Fibroblast of peridontal ligament (primary cell): ENCODE data around the gene GTF2F2.

Source experiments
- DNase-seq: peaks from one replicate; pipeline ENCODE4 v3.0.0-alpha.2; 2010; ENCODE audit errors: extremely low read depth

Gene GTF2F2

GRCh38 chr13:45119991-45120864 is at the start of gene GTF2F2:
Gene GTF2F2 (plus strand): TSS chr13:45120510. CDS start chr13:45120656, 146 bp downstream.
- peak; percentile 92 for DNase-seq

DNA sequence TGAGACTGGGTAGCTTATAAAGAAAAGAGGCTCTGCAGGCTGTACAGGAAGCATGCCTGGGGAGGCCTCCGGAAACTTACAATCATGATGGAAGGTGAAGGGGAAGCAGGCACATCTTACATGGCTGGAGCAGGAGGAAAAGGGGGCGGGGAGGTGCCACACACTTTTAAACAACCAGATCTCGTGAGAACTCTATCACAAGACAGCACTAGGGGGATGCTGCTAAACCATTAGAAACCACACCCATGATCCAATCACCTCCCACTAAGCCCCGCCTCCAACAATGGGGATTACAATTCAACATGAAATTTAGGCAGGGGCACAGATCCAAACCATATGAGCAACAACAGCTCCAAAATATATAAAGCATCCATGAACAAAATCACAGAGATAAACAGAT is 46.5 kb upstream of the GTF2F2 start:
- no peak for DNase-seq

DNA sequence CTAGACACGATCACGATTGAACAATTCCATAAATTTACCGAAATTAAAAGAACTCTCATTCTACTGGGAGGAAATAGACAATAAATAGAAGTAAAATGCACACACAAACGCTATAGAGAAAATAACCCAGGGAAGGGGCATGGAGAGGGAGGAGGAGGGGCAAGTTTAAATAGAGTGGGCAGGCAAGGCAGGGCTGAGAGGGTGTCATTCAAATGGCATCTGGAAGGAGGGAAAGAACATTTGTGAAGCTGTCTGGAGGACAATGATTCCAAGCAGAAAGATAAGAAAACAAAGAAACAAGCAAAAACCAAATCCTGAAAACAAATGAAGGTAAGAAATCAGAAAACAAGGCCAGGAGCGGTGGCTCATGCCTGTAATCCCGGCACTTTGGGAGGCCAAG is 45.6 kb upstream of the GTF2F2 start:
- no peak for DNase-seq

DNA sequence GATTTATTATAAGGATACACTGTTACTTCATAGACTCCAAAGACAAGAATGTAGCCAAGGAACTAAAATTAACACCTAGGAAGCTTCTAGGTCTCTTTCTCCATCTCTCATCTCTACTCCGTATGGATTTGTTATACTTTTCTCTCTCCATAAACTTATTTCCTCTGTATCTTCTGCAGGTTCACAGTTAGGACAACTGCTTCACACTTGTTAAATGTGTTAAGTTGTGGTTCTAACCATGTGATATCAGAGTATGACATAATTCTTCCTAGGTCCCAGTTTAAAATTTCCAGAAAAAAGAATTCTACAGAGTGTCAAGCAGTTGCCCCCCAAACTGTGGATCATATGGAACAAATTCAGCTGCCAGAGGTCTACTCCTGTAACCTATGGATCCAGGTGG is 42.3 kb upstream of the GTF2F2 start:
- DNase-seq = no peak

GRCh38 chr13:45082964-45083363 is 37.3 kb upstream of the GTF2F2 start:
- peak; percentile 30 for DNase-seq

DNA sequence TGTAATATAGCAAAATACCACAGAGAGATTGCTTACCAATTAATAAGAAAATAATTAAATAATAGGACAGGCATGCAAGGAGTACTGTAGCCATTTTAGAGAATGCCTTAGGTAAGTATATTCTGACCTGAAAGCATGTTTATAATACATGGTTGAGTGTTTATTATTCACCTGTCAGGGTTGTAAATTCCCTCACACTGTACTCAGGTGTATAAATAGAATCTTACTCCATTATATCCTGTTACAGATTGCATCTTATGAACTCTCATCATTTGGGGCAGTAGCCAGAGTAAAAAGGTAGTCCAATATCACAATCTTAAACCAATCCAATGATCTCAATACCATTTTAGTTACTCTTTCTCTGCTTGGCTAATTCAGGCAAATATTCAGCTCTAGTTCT is 35.8 kb upstream of the GTF2F2 start:
- DNase-seq = no peak

DNA sequence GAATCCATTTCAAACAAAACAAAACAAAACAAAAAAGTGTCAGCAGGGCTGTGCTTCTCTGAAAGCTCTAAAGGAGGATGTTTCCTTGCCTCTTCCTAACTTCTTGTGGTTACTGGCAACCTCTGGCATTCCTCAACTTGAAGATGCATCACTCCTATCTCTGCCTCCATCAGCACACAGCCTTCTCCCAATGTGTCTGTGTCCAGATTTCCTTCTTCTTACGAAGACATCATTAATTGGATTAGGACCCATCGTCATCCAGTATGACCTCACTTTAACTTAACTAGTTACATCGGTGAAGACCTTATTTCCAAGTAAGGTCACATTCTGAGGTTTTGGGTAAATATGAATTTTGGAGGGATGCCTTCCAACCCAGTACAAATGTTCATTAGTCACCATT is 33.8 kb upstream of the GTF2F2 start:
- peak; percentile 14 for DNase-seq

DNA sequence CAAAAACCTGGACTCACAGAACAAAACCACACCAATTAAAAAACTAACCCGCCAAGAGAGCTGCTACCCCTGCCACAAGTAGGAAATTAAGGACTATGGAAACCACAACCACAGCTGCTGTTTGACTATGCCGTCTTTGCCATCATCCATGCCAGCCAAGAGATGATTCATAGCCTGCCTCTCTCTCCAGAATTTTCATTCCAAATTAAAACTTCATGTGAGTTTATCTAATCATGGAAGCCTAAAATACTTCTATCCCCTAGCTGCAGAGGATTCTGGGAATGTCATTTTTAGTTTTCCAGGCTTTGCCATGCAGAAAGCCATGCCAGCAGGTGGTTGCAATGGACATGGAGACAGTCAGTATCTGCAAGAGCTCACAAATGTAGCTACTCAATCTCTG is 27.6 kb upstream of the GTF2F2 start:
- DNase-seq = peak; percentile 88

- no peak for DNase-seq
These were observed 19.6 kb upstream of the GTF2F2 start for GRCh38 chr13:45100573-45101262.

- no peak for DNase-seq
These were observed 18.8 kb upstream of the GTF2F2 start for GRCh38 chr13:45101327-45102018.

DNA sequence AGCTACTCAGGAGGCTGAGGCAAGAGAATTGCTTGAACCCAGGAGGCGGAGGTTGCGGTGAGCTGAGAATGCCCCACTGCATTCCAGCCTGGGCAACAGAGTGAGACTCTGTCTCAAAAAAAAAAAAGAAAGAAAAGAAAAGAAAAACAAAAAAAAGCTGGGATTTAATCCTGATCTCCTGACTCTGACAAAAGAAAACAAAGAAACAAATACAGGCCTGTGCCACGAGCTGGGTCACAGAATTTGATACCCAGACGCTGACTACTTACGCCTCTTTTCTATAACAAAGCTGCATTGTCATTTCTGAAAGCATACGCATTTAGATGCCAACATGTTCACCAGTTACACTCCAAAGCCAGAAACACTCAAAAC is 18.2 kb upstream of the GTF2F2 start:
- DNase-seq = no peak

GRCh38 chr13:45103449-45103848 is 16.9 kb upstream of the GTF2F2 start:
- DNase-seq = no peak

DNA sequence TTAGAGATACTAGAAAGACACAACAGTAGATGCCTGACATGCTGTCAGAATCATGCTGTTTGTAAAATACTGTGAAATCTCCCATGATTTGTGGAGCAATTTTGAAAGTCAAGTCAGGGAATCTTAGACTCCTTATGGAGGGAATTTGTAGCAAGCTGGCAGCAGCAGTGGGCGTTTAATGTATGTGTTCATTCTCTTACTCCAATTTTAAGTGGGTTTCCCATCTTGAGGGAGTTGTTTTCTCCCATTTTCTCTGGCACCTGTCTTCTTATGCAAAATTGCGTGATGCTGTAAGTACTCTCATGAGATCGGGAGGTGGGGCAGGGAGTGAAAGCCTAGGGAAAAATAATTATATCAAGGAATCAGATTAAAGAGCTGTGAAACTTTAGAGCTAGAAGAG is 16.0 kb upstream of the GTF2F2 start:
- no peak for DNase-seq

DNA sequence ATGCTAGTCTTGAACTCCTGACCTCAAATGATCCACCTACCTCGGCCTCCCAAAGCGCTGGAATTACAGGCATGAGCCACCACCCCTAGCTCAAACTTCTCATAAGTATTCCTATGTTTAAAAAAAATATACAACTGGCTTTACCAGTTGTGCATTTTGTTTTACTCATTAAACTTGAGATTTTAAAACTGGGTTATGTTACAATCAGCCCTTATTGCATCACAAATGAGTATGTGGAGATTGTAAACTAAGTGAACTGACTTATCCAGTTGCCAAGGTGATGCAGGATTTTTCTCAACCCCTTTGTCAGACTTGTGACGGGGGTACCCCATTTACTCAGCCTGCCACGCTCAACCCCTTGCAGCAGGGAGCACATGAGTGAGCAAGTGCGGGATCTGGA is 14.4 kb upstream of the GTF2F2 start:
- DNase-seq = peak; percentile 89

- DNase-seq = no peak
These were observed 12.8 kb upstream of the GTF2F2 start for GRCh38 chr13:45107539-45107938.

DNA sequence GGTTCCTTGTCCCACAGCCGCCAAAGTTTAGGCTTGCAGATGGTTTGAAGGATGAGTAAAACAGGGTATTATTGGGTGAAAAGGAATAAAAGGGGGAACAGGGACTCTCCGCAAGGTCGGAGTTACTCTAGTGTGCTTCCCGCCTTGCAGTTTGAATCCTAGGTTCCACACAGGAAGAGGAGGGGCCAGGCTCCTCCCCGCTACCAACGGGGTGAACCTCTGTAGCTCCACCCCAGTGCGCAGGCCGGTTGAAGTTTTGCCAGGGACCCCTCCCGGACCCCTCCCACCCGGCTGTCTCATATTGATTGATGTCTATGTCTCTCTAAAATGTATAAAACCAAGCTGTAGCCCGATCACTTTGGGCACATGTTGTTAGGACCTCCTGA is 11.6 kb upstream of the GTF2F2 start:
- DNase-seq = no peak

DNA sequence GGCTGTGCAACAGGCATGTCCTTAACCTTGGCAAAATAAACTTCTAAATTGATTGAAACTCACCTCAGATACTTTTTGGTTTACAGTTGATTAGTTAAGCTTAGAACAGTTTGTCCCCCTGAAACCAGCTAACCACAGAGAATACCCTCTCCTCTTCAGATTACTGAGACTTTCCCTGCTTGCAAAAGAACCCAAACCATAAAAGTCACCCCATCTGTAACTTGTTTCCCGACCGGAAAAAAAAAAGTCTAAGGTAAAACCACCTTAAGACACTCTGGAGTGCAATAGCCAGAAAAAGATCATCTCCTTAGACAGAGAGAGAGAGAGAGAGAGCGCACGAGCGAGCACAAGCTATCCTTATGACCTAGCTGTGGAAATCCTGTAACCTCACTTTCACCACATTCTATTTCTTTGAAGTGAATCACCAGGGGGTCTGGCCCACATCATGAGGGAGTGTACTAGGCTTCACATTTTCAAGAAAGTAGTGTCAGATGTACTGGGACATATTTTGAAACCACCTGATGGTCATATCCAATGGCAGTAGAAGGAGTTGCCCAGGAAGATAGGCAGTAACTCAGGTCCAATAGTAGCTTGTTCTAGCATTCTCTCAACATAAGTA is 11.1 kb upstream of the GTF2F2 start:
- peak; percentile 59 for DNase-seq

DNA sequence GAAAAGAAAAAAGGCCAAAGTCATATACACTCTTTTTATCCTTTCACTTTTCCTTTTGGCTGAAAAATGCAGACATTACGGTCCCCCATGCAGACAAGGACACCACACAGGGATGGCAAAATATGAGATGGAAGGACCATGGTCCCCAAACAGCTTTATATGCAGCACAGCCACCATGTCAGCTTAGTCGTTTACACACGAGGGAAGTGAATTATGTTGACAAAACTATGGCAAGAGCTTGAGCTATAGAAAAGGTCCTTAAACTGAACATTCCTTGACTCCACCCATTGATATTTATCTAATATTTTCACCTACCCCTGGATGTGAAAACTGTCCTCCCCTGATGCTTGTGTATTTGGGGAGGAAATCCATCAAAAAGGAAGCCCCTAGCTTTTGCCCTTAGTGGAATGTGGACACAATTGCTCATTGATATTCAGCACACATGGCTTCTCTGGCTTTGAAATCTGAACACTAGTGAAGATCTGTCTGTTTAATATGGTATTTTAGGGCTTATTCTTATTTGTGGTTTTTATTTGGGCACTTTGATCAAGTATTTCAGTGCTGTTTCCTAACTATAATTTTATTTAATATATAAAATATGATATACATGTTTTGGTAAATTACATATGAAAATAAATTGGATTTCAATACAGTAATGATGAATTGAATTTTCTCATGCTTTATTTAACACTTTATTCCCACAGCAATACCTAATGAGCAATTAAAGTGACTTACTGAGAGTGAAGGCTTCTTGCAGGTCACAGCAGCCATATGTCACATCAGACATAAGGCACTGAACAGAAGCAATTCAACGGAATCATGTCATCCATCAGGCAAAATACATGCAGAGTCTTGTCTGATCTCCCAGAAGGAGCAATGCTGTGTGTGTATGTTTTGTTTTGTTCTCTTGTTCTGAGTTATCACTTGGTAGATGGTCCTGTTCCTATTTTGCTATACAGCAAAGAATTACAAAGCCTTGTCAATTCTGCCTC is 6.8 kb upstream of the GTF2F2 start:
- no peak for DNase-seq

DNA sequence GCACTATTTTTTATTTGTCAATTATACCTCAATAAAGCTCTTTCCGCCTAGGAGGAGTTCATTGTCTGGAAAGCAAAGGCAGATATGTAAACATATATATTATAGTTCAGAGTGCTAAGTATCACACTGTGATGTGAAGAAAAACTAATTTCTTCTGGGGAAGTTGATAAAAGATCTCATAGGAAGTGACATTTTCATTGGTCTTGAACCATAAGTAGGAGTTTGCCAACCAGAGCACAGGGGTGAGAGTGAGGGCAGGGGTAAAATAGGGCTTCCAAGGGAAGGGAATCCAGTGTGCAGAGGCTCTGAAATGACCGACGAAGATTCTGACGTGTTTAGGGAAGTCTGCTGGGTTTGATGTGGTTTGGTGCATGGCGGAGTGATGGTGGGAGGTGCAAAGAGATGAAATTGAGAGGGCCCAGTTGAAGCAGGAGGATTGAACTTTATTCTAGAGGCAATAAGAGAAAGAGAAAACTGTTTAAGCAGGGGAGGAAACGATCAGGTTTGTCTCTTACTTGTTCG is 780 bp upstream of the GTF2F2 start:
- DNase-seq = peak; percentile 81

GRCh38 chr13:45120967-45121831 is 889 bp downstream of the GTF2F2 start:
- peak; percentile 63 for DNase-seq
